Fibroblast of lung (primary cell): ENCODE measurements around the gene SCGN. TPM values are rescaled to one million over a fixed set of nuclear protein-coding genes. Genes with fewer than 3 reads are reported as not detected.
A peak's percentile ranks its signal among the peaks of the same experiment; 100 is the strongest.

ENCODE experiments used
- DNase-seq, 2 donors: peaks; one replicate each; pipeline versions ENCODE4 v3.0.0 to v3.0.0-alpha.2; 2010; ENCODE audit warnings: low read depth in 2 of 2
- H2AFZ ChIP-seq: 2 replicates; pipeline ENCODE4 v1.5.1; 2012; ENCODE audit warnings: low read length, control low read depth, inconsistent platforms
- H3K27ac ChIP-seq: 2 replicates; pipeline ENCODE4 v1.5.1; 2011; ENCODE audit warnings: low read length, control low read depth; ENCODE audit not compliant: insufficient read depth
- H3K27me3 ChIP-seq: 2 replicates; pipeline ENCODE4 v1.5.1; 2011; ENCODE audit warnings: mild to moderate bottlenecking, low read length; ENCODE audit not compliant: control insufficient read depth, insufficient read depth
- H3K36me3 ChIP-seq: 2 replicates; pipeline ENCODE4 v1.5.1; 2011; ENCODE audit warnings: low read length; ENCODE audit not compliant: control insufficient read depth, insufficient read depth
- H3K4me1 ChIP-seq: 2 replicates; pipeline ENCODE4 v1.5.1; 2011; ENCODE audit warnings: low read length; ENCODE audit not compliant: control insufficient read depth, insufficient read depth; ENCODE audit errors: extremely low read depth
- H3K4me2 ChIP-seq: 2 replicates; pipeline ENCODE4 v1.5.1; 2011; ENCODE audit warnings: low read length, control low read depth; ENCODE audit not compliant: insufficient read depth; ENCODE audit errors: extremely low read depth
- H3K4me3 ChIP-seq, 4 experiments: fragments of 200-600 bp in 1 of 4; sonication (generic) in 1 of 4; replicated peaks in 1 of 4; 2 replicates each; pipeline ENCODE4 v1.5.1; 2011 to 2016; ENCODE audit warnings: low read length in 4 of 4, low read depth in 3 of 4, mild to moderate bottlenecking in 3 of 4, control low read depth in 2 of 4, inconsistent platforms in 1 of 4, mixed read lengths in 1 of 4; ENCODE audit not compliant: insufficient read depth in 1 of 4; ENCODE audit errors: control extremely low read depth in 1 of 4
- H3K79me2 ChIP-seq: 2 replicates; pipeline ENCODE4 v1.5.1; 2012; ENCODE audit warnings: mild to moderate bottlenecking, low read length, inconsistent platforms; ENCODE audit not compliant: control insufficient read depth, insufficient read depth
- H3K9ac ChIP-seq: 2 replicates; pipeline ENCODE4 v1.5.1; 2011; ENCODE audit warnings: mild to moderate bottlenecking, low read length, control low read depth; ENCODE audit not compliant: insufficient read depth
- H3K9me3 ChIP-seq: 2 replicates; pipeline ENCODE4 v1.5.1; 2012; ENCODE audit warnings: low read depth, low read length; ENCODE audit not compliant: control insufficient read depth, insufficient read depth
- H4K20me1 ChIP-seq: 2 replicates; pipeline ENCODE4 v1.5.1; 2011; ENCODE audit warnings: low read length; ENCODE audit not compliant: control insufficient read depth, insufficient read depth; ENCODE audit errors: extremely low read depth
- CTCF ChIP-seq, 2 donors: IDR thresholded peaks in 1 of 2; conservative IDR thresholded peaks in 1 of 2; 1 replicate in 1 of 2; 2 replicates in 1 of 2; pipeline ENCODE4 v1.5.1; 2011 to 2012; ENCODE audit warnings: low read length in 2 of 2, control low read depth in 1 of 2, inconsistent platforms in 1 of 2, low read depth in 1 of 2, mild to moderate bottlenecking in 1 of 2
- EZH2 ChIP-seq: IDR thresholded peaks from 2 replicates; pipeline ENCODE4 v1.5.1; 2012; ENCODE audit warnings: low read length, control low read depth, mild to moderate bottlenecking; ENCODE audit errors: missing control alignments
- polyA plus RNA-seq, 2 donors: library from polyadenylated mRNA; depleted of rRNA in 1 of 2; stranded (reverse) in 1 of 2; unstranded in 1 of 2; fragments of >200 nt; gene quantifications; 2 replicates each; pipeline ENCODE4 v1.2.1, GENCODE V29; 2011 to 2012; ENCODE audit warnings: missing spikeins in 1 of 2
- total RNA-seq: library from RNA; depleted of rRNA; stranded (reverse); fragments of >200 nt; gene quantifications from 2 replicates; pipeline ENCODE4 v1.2.1, GENCODE V29; 2014

The SCGN gene
- total and polyA plus RNA-seq, 2 donors (not counting 1 experiment from before 2014, with no cell fraction given) = not detected

- H3K4me1 ChIP-seq = no peaks in the 10 kb centered on the region
- TF ChIP-seq EZH2 (no peak), CTCF (conservative IDR thresholded peaks at IDR 0.05 in 1 of 2, IDR thresholded peaks at IDR 0.05 in 1 of 2; ENCODE audit: low read depth in 1 of 2, low read length in 2 of 2) (no peak)
- no peaks in the 10 kb centered on the region for H3K9me3 ChIP-seq
- no peaks in the 10 kb centered on the region for H3K79me2 ChIP-seq
- no peak overlapping the region for H3K4me2 ChIP-seq
- no peaks in the 10 kb centered on the region for H4K20me1 ChIP-seq
- DNase-seq = no peak
- no peak overlapping the region for H3K4me3 ChIP-seq
- H2AFZ ChIP-seq = no peak overlapping the region
- H3K27ac ChIP-seq = no peak overlapping the region
- no peak overlapping the region for H3K9ac ChIP-seq
- no peaks in the 10 kb centered on the region for H3K27me3 ChIP-seq
- H3K36me3 ChIP-seq = no peaks in the 10 kb centered on the region
Measured at GRCh38 chr6:25606151-25606550, 45.9 kb upstream of the SCGN start.

- no peak overlapping the region for H2AFZ ChIP-seq
- no peaks in the 10 kb centered on the region for H3K9me3 ChIP-seq
- no peak overlapping the region for H3K27ac ChIP-seq
- TF ChIP-seq EZH2 = no peak
- no peak for TF ChIP-seq CTCF (conservative IDR thresholded peaks at IDR 0.05 in 1 of 2, IDR thresholded peaks at IDR 0.05 in 1 of 2; ENCODE audit: low read depth in 1 of 2, low read length in 2 of 2)
- no peak overlapping the region for H3K4me3 ChIP-seq
- no peaks in the 10 kb centered on the region for H3K4me1 ChIP-seq
- H3K79me2 ChIP-seq = no peaks in the 10 kb centered on the region
- no peaks in the 10 kb centered on the region for H3K27me3 ChIP-seq
- no peaks in the 10 kb centered on the region for H4K20me1 ChIP-seq
- H3K36me3 ChIP-seq = no peaks in the 10 kb centered on the region
- no peak overlapping the region for H3K9ac ChIP-seq
- no peak for DNase-seq
- no peak overlapping the region for H3K4me2 ChIP-seq
Measured at GRCh38 chr6:25608558-25609174, 43.3 kb upstream of the SCGN start.

- H3K9me3 ChIP-seq = no peaks in the 10 kb centered on the region
- no peak overlapping the region for H3K9ac ChIP-seq
- H3K4me3 ChIP-seq = no peak overlapping the region
- DNase-seq = peak in 1 of 2 donors; percentile 7
- H3K27ac ChIP-seq = no peak overlapping the region
- TF ChIP-seq EZH2 = no peak
- TF ChIP-seq CTCF (conservative IDR thresholded peaks at IDR 0.05 in 1 of 2, IDR thresholded peaks at IDR 0.05 in 1 of 2; ENCODE audit: low read depth in 1 of 2, low read length in 2 of 2) = no peak
- no peaks in the 10 kb centered on the region for H3K79me2 ChIP-seq
- H4K20me1 ChIP-seq = no peaks in the 10 kb centered on the region
- H3K4me2 ChIP-seq = no peak overlapping the region
- no peaks in the 10 kb centered on the region for H3K4me1 ChIP-seq
- no peaks in the 10 kb centered on the region for H3K36me3 ChIP-seq
- no peak overlapping the region for H2AFZ ChIP-seq
- H3K27me3 ChIP-seq = no peaks in the 10 kb centered on the region
Measured at GRCh38 chr6:25612666-25613065, 39.3 kb upstream of the SCGN start.
